Breast epithelium (tissue), 3 donors: ENCODE measurements around the gene CINP.

Experiments
- CTCF ChIP-seq, 3 donors: fragments of 450-650 bp; IDR thresholded peaks; one replicate each; pipeline ENCODE4 v1.5.1; 2016 to 2017; ENCODE audit warnings: antibody characterized with exemption in 3 of 3, mild to moderate bottlenecking in 3 of 3, moderate library complexity in 3 of 3
- POLR2A ChIP-seq: fragments of 450-650 bp; IDR thresholded peaks from one replicate; pipeline ENCODE4 v1.6.1; 2016; ENCODE audit warnings: antibody characterized with exemption, mild to moderate bottlenecking, moderate library complexity

GRCh38 chr14:102317564-102318248 is 45.0 kb downstream of the CINP start:
- TF ChIP-seq POLR2A, result no peak
- TF ChIP-seq CTCF (IDR thresholded peaks at IDR 0.05), result no peak
